GM18951 (cell line): ENCODE data around the gene ABHD17B.

Experiments used
- POLR2A ChIP-seq: IDR thresholded peaks from 4 replicates; pipeline ENCODE4 v1.6.1; 2011; ENCODE audit warnings: mild to moderate bottlenecking; ENCODE audit not compliant: insufficient read length, insufficient read depth; ENCODE audit errors: extremely low read depth
- in situ Hi-C: fragments of 300-500 bp; cut with MboI; formaldehyde crosslinking; loops from one replicate; pipeline ENCODE4 v1.12.0; 2022; ENCODE audit warnings: low sequenced_read_pairs, mixed read lengths, inconsistent platforms; ENCODE audit not compliant: unreplicated experiment

The ABHD17B gene

DNA sequence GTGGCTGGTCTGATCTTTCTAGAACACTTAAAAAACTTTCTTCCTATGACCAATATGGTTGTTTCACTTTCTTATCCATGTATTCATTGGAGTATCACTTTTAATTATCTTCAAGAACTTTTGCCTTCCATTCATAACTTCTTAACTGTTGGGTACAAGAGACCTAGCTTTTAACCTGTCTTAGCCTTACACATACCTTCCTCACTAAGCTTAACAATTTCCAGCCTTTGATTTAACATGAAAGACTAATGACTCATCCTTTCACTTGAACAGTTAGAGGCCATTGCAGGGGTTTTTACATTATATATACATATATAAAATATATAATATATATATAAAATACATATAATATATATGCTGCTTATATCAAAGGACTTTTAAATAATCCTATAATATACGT is 57.9 kb downstream of the ABHD17B start:
- in situ Hi-C loops: no loop called here
- TF ChIP-seq POLR2A: no peak

DNA sequence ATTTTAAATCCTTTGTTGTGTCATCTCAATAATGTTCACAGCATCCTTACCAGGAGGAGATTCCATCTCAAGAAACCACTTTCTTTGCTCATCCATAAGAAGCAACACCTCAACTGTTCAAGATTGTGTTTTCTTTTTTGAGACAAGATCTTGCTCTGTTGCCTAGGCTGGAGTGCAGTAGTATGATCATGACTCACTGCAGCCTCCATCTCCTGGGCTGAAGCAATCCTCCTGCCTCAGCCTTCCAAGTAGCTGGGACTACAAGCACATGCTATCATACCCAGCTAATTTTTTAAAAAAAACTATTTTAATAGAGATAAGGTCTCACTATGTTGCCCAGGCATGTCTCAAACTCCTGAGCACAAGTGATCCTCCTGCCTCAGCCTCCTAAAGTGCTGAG is 60.0 kb downstream of the ABHD17B start:
- in situ Hi-C loops: no loop called here
- TF ChIP-seq POLR2A: no peak

DNA sequence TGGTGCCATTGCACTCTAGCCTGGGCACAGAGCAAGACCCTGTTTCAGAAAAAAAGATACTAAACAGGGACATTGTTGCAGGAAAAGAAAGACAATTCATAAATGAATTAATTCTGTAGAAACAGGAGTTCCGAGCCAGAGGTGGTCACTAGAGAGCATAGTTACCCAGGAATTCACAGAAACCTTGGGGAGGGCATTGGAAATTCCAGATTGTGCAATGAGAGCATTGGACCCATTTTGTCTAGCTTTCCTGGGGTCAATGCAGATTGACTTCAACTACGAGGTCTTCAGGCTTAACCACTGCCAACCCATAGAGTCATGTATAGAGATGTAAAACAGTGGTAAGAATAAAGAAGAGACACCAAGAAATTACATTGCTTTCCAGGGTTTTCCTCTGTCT is 63.1 kb downstream of the ABHD17B start:
- no peak for TF ChIP-seq POLR2A
- in situ Hi-C loops: no loop called here

DNA sequence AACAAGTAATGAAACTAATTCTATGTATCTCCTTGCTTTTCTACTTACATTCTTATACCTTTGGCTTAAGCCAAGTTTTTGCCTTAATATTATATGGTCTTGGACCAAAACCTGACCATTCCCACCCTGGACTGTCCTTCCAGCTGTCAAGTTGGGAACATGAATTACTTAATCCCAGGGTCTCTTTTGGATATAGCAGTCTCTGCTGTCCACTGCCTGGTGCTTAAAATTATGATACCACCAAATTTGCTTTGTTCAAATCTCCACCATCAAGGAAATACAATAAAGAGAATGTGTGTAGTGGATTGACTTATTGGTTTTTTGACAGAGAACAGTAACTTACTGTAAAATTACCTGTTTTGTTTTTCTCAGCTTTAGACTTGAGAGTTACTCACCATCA is 66.2 kb downstream of the ABHD17B start:
- no peak for TF ChIP-seq POLR2A
- in situ Hi-C loops: no loop called here

DNA sequence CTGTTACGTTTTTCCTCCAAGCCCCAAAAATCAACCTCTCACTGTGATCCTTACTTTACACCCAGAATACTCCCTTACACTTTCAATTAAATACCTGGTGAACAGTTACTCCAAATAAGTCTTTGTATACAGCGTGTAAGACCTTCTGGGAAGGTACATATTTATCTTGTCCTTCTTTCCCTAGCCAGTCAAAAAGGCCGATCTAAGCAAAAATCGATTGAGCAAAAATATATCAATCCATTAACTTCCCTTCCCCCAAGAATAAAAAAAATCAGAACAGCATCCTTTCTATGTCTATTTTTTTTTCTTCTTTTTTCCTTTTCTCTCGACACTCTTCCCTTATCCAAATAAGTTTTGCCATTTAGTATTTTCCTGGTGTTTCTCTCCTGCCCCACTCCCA is 71.3 kb downstream of the ABHD17B start:
- in situ Hi-C loops: no loop called here
- no peak for TF ChIP-seq POLR2A

DNA sequence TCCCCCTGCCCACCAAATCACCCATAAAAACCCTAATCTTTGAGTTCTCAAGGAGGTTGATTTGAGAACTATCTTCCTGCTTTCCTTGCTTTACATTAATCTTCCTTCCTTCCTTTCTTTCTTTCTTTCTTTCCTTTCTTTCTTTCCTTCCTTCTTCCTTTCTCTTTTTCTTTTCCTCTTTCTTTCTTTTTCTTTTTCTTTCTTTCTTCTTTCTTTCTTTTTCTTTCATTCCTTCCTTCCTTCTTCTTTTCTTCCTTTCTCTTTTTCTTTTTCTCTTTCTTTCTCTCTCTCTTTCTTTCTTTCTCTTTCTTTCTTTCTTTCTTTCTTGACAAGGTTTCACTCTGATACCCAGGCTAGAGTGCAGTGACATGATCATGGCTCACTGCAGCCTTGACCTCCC is 75.4 kb downstream of the ABHD17B start:
- no peak for TF ChIP-seq POLR2A
- in situ Hi-C loops: no loop called here

DNA sequence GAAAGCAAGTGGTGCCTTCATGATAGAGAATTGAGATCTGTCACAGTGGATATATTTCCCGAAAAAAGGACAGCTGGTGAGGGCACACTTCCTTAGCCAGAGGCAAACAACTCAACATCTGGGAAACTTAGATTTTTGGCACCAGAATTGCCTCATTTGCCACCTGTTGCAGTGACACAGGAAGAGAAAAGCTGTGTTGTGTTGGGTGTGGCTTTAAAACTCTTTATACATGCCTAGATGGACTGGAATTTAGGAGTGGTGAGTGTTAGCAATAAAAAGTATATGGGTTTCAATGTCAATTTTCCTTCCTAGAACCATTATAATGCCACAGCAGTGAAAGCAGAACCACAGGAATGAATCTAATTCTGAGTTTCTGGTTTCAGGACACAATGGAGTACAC is 80.1 kb downstream of the ABHD17B start:
- no peak for TF ChIP-seq POLR2A
- in situ Hi-C loops: no loop called here

DNA sequence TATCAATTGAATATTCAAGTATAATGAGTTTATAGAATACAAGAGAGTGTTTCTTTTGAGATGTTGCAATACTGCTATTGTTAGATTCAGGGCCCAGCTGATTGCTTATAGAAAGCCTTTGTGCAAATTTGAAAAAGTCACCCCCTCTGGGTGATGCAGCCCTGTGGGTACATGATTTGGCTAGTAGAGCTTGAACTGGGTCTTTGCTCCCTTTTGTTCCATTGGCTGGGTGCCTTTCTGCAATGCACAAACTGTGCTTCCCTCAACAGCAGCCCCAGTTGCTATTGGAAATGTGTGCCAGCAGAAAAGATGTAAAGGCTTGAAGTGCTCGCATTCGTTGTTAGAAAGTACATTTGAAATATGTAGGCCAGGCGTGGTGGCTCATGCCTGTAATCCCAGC is 80.8 kb downstream of the ABHD17B start:
- in situ Hi-C loops: no loop called here

DNA sequence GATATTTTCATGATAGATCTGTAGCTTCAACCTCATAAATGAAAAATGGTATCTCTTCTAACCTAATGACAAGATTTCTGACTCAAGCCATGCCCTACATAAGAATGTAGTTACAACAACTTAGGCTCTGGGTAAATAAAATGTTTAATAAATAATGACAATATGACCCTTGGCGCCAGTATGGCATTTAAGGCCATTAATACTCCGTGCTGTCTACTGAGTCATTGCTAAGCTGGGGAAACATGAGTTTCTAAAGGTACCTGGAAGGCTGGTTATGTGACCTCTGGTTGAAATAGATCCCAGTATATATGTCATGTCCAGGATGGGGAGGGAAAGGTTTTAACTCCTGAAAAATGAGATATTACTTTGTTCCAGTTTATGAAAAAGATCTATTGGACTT is 84.7 kb downstream of the ABHD17B start:
- no peak for TF ChIP-seq POLR2A
- in situ Hi-C loops: no loop called here

More for the DNA sequence above, 80.8 kb downstream of the ABHD17B start:
- no peak for TF ChIP-seq POLR2A

DNA sequence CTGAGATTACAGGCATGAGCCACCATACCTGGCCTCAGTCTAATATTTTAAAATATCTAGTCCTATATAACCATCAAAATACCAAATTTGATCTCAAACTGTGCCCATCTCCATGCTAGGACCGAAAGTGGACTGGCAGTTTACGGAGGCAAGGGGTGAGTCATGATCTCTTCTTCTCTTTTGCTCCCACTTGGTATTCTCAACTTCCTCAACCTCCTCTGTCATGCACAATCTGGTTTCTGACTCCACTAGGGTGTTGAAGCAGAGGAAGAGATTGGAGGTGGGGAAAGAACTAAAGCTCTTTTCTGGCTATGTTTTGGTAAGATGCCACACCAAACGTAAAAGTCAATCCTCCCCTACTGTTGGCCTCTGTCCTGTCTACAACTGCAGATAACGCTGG is 86.7 kb downstream of the ABHD17B start:
- TF ChIP-seq POLR2A: no peak
- in situ Hi-C loops: no loop called here

DNA sequence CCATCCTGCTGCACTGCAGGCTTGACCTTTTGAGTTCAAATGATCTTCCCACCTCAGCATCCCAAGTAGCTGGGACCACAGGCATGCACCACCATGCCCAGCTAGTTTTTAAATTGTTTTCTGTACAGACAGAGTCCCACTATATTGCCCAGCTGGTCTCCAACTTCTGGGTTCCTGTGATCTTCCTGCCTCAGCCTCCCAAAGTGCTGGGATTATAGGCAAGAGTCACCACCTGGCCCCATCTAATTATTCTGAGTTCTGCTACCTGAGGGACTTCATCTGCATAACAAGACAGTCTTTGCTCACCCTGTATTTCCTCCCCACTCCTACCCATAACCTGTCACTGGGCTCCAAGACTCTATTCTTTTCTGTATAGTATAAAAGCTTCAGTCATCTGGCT is 88.1 kb downstream of the ABHD17B start:
- in situ Hi-C loops: no loop called here
- TF ChIP-seq POLR2A: no peak

DNA sequence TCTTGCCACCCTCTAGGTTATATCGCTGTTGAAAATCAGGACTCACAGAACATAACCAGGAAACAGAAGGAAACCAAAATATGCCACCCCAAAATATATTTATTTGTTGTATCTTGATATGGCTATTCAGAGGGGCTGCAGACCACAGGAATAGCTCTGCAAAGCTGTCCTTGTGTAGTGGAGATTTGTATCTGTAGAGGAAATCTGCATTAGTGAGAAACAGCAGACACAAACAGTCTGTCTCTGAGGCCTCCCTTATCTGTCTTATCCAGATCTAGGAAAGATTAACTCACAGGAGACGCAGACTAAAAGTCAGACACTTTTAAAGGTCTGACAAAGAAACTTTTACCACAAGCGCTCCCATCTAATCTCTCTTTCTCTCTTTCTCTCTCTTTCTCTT is 88.5 kb downstream of the ABHD17B start:
- TF ChIP-seq POLR2A: no peak

DNA sequence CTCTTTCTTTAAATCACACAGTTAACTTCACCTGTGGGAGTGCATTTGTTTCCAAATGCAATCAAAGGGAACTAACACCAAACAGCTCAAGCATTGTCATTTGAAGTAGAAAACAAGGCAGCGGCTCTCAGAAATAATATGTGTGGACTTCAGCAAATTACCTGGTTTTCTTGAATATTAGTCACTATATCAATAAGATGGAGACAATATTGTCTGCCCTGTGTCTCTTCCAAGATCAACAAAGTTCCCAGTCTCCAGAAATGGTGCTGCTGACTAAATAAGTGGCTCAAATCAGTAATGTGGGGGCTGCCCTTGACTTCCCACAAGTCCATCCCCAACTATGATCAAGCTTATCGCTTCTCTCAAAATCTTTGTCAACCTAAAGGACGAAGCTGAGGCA is 89.6 kb downstream of the ABHD17B start:
- in situ Hi-C loops: no loop called here
- TF ChIP-seq POLR2A: no peak

More for the DNA sequence above, 88.5 kb downstream of the ABHD17B start:
- in situ Hi-C loops: no loop called here

DNA sequence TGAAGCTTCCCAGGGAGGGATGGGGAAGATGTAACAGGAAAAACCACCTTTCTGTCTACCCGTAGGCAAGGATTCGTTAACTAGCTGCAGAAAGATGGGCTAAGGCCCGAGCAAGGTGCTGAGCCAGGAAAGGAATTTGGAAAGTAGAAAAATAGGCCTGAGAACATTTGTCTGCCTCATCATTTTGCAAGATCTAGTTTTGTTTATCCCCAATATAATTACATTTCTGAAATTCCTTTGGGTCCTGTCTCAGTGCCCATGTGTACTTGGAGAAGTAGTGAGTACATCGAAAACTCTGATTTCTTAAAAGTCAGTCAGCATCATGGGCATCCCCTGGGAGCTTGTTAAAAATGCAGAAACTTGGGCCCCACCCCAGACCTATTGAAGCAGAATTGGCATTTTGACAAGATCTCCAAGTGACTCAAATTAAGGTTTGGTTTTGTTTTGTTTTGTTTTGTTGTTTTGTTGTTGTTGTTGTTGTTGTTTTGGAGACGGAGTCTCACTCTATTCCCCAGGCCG is 90.5 kb downstream of the ABHD17B start:
- no peak for TF ChIP-seq POLR2A
- in situ Hi-C loops: no loop called here
